HepG2 (cell line): ENCODE results near the gene VAMP2. TPM values are rescaled to one million over a fixed set of nuclear protein-coding genes. Genes with fewer than 3 reads are reported as not detected.
A peak's percentile ranks its signal among the peaks of the same experiment; 100 is the strongest.

Experiments used
- AHR ChIP-seq: IDR thresholded peaks from 2 replicates; pipeline ENCODE4 v1.6.1; 2018; ENCODE audit warnings: missing genetic modification reagents, missing compliant biosample characterization
- CC2D1A ChIP-seq: sonication (generic); formaldehyde crosslinking; IDR thresholded peaks from 2 replicates; pipeline ENCODE4 v1.8.1; 2023; ENCODE audit warnings: mild to moderate bottlenecking, missing genetic modification reagents
- CHD4 ChIP-seq: fragments of 200-600 bp; sonication (generic); IDR thresholded peaks from 2 replicates; pipeline ENCODE4 v1.7.0; 2017; ENCODE audit warnings: mild to moderate bottlenecking, low read length, borderline replicate concordance
- FOXM1 ChIP-seq: sonication (generic); formaldehyde crosslinking; IDR thresholded peaks from 2 replicates; pipeline ENCODE4 v1.5.0; 2020; ENCODE audit warnings: missing genetic modification reagents
- GFI1 ChIP-seq: sonication (generic); formaldehyde crosslinking; IDR thresholded peaks from 2 replicates; pipeline ENCODE4 v1.5.0; 2020; ENCODE audit warnings: missing genetic modification reagents, mild to moderate bottlenecking, borderline replicate concordance
- KLF11 ChIP-seq: IDR thresholded peaks from 2 replicates; pipeline ENCODE4 v1.6.1; 2016; ENCODE audit warnings: missing compliant biosample characterization
- PRPF4 ChIP-seq: fragments of 200-400 bp; formaldehyde crosslinking; IDR thresholded peaks from 2 replicates; pipeline ENCODE4 v1.6.1; 2016; ENCODE audit warnings: low read length, low read depth; ENCODE audit not compliant: poor library complexity, severe bottlenecking
- SETDB1 ChIP-seq: sonication (generic); formaldehyde crosslinking; IDR thresholded peaks from 2 replicates; pipeline ENCODE4 v1.5.1; 2020; ENCODE audit warnings: missing genetic modification reagents, mild to moderate bottlenecking, borderline replicate concordance
- ZNF501 ChIP-seq: sonication (generic); formaldehyde crosslinking; IDR thresholded peaks from 2 replicates; pipeline ENCODE4 v1.5.1; 2020; ENCODE audit warnings: mild to moderate bottlenecking, moderate library complexity, missing genetic modification reagents
- ZNF550 ChIP-seq: sonication (generic); formaldehyde crosslinking; IDR thresholded peaks from 2 replicates; pipeline ENCODE4 v1.4.0; 2020; ENCODE audit warnings: mild to moderate bottlenecking, missing genetic modification reagents, borderline replicate concordance
- polyA plus RNA-seq, 8 experiments: library from polyadenylated mRNA; depleted of rRNA in 3 of 8; stranded (reverse) in 7 of 8; unstranded in 1 of 8; fragments of >200 nt; fragmentation: Illumina TruSeq in 4 of 8; extraction: Trizol in 4 of 8; gene quantifications; 2 replicates each; pipeline versions ENCODE4 v1.2.1 to v1.2.3, GENCODE V29; 2011 to 2016; ENCODE audit warnings: low read depth in 4 of 8, missing spikeins in 1 of 8, mixed read lengths in 1 of 8; ENCODE audit not compliant: insufficient read depth in 1 of 8
- total RNA-seq, 5 experiments: library from RNA; depleted of rRNA; stranded (reverse); fragments of >200 nt; fragmentation: Illumina TruSeq; extraction: Trizol; gene quantifications; 2 replicates each; pipeline ENCODE4 v1.2.3, GENCODE V29; 2016; ENCODE audit warnings: low read depth in 1 of 5
- TF ChIP-seq, protein P1 (sequence below): IDR thresholded peaks from 2 replicates; pipeline ENCODE4 v1.6.1; 2018; ENCODE audit warnings: missing genetic modification reagents
- TF ChIP-seq, protein P2 (sequence below): sonication (generic); formaldehyde crosslinking; IDR thresholded peaks from 2 replicates; pipeline ENCODE4 v1.5.0; 2020; ENCODE audit warnings: missing genetic modification reagents
- TF ChIP-seq, protein P3 (sequence below): sonication (generic); formaldehyde crosslinking; IDR thresholded peaks from 2 replicates; pipeline ENCODE4 v1.8.1; 2023; ENCODE audit warnings: mild to moderate bottlenecking, moderate library complexity, missing genetic modification reagents
- TF ChIP-seq, protein P4 (sequence below): sonication (generic); formaldehyde crosslinking; IDR thresholded peaks from 2 replicates; pipeline ENCODE4 v1.4.0; 2020; ENCODE audit warnings: mild to moderate bottlenecking, missing genetic modification reagents, borderline replicate concordance

The VAMP2 gene
- total and polyA plus RNA-seq, 2 of the 13 experiments (the other 11 are each of a cell fraction or from before 2014, with no cell fraction given), result 3.9 to 17.2 TPM

DNA sequence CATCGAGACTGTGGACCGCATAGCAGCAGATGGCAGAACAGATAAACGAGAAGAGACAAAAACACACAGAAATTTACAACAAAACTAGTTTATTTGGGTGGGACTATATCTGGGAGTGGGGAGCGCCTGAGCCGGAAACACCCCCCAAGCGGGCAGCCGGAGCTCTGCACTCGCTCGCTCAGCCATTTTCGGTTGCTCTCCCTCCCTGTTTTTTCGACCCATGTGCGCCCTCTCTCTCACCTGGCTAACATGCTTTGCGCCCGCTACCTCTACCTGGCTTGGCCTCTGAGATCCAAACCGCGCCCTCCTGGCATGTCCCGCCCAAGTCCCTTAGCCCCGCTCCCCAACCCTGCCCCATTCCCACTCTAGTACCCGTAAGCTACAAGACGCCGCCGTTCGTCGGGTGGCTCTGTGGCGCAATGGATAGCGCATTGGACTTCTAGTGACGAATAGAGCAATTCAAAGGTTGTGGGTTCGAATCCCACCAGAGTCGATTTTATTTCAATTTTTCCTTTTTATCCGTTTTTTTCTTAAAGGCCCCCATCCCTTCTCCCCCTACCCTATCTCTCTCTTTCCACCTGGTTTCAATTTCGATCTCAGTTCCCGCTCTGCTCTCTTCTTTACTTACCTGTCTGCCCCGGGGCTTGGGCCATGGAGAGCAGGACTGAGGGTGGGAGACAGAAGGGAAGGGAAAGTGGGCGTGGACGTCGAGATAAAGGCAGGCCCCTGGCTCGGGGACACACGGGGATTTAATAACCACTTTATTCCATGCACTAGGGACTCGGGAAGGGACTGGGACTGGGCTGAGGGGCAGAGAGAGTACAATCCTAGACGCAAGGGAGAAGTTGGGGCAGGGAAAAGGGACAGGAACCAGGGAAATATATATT lies 42.0 kb downstream of the VAMP2 start (continued):
- TF ChIP-seq PRPF4 (peak; percentile 57), GFI1 (CRISPR knock-in tag) (no peak), CC2D1A (CRISPR knock-in tag) (0 out of 2 replicates have a peak, but pooled peaks have one; percentile 32), AHR (0 out of 2 replicates have a peak, but pooled peaks have one; percentile 36), FOXM1 (no peak), CHD4 (peak; percentile 94; the same call in 1 of the 2 replicates), SETDB1 (CRISPR knock-in tag) (no peak), ZNF550 (CRISPR knock-in tag) (no peak), KLF11 (CRISPR knock-in tag) (0 out of 2 replicates have a peak, but pooled peaks have one; percentile 1), ZNF501 (CRISPR knock-in tag) (0 out of 2 replicates have a peak, but pooled peaks have one; percentile 21)
- TF ChIP-seq, protein P1, sequence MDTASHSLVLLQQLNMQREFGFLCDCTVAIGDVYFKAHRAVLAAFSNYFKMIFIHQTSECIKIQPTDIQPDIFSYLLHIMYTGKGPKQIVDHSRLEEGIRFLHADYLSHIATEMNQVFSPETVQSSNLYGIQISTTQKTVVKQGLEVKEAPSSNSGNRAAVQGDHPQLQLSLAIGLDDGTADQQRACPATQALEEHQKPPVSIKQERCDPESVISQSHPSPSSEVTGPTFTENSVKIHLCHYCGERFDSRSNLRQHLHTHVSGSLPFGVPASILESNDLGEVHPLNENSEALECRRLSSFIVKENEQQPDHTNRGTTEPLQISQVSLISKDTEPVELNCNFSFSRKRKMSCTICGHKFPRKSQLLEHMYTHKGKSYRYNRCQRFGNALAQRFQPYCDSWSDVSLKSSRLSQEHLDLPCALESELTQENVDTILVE, result peak; percentile 1; the same call in 1 of the 2 replicates
- TF ChIP-seq, protein P2, sequence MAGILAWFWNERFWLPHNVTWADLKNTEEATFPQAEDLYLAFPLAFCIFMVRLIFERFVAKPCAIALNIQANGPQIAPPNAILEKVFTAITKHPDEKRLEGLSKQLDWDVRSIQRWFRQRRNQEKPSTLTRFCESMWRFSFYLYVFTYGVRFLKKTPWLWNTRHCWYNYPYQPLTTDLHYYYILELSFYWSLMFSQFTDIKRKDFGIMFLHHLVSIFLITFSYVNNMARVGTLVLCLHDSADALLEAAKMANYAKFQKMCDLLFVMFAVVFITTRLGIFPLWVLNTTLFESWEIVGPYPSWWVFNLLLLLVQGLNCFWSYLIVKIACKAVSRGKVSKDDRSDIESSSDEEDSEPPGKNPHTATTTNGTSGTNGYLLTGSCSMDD (CRISPR knock-in tag), result no peak
- TF ChIP-seq, protein P3, sequence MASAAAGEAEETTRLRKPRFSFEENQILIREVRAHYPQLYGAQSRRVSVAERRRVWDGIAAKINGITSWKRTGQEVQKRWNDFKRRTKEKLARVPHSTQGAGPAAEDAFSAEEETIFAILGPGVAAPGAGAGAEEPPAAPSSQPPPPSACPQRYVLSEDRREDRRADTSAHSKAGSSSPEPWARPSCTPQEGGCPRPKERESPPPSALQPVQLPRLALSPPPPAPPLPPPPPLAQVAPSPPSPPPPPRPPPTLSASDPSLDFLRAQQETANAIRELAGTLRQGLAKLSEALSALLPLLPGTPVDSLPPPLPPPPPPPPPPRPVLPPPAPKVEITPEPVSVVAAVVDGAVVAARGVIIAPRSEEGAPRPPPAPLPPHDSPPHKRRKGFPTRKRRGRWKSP (CRISPR knock-in tag), result peak; percentile 74
- TF ChIP-seq, protein P4, sequence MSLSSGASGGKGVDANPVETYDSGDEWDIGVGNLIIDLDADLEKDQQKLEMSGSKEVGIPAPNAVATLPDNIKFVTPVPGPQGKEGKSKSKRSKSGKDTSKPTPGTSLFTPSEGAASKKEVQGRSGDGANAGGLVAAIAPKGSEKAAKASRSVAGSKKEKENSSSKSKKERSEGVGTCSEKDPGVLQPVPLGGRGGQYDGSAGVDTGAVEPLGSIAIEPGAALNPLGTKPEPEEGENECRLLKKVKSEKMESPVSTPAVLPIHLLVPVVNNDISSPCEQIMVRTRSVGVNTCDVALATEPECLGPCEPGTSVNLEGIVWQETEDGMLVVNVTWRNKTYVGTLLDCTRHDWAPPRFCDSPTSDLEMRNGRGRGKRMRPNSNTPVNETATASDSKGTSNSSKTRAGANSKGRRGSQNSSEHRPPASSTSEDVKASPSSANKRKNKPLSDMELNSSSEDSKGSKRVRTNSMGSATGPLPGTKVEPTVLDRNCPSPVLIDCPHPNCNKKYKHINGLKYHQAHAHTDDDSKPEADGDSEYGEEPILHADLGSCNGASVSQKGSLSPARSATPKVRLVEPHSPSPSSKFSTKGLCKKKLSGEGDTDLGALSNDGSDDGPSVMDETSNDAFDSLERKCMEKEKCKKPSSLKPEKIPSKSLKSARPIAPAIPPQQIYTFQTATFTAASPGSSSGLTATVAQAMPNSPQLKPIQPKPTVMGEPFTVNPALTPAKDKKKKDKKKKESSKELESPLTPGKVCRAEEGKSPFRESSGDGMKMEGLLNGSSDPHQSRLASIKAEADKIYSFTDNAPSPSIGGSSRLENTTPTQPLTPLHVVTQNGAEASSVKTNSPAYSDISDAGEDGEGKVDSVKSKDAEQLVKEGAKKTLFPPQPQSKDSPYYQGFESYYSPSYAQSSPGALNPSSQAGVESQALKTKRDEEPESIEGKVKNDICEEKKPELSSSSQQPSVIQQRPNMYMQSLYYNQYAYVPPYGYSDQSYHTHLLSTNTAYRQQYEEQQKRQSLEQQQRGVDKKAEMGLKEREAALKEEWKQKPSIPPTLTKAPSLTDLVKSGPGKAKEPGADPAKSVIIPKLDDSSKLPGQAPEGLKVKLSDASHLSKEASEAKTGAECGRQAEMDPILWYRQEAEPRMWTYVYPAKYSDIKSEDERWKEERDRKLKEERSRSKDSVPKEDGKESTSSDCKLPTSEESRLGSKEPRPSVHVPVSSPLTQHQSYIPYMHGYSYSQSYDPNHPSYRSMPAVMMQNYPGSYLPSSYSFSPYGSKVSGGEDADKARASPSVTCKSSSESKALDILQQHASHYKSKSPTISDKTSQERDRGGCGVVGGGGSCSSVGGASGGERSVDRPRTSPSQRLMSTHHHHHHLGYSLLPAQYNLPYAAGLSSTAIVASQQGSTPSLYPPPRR (CRISPR knock-in tag), result no peak
